Hematopoietic multipotent progenitor cell treated with erythropoietin and hydrocortisone succinate and interleukin-3 and kit ligand, for 6 days (in vitro differentiated cells): Measurements from ENCODE around the gene ZNF385C.

ENCODE experiments used
- DNase-seq: peaks from one replicate; pipeline ENCODE4 v3.0.0-alpha.2; 2015

The ZNF385C gene

DNA sequence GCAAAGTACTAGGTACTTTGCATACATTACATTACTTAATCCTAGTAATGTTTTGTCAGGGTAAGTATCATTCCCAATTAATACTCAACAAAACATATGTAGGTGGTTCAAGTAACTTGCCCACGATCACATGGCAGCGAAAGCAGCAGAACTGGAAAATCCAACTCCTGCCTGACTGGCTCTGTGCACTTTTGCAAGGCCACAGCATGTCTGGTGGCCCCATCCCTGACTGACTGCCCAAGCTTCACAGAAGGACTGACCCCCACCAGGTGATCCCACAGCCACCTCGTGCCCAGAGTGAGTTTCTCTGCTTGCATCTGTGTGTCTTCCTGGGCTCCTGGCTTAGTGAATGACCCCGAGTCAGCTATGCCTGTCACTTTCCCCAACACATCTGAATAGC is 120.3 kb downstream of the ZNF385C start:
- DNase-seq = no peak

DNA sequence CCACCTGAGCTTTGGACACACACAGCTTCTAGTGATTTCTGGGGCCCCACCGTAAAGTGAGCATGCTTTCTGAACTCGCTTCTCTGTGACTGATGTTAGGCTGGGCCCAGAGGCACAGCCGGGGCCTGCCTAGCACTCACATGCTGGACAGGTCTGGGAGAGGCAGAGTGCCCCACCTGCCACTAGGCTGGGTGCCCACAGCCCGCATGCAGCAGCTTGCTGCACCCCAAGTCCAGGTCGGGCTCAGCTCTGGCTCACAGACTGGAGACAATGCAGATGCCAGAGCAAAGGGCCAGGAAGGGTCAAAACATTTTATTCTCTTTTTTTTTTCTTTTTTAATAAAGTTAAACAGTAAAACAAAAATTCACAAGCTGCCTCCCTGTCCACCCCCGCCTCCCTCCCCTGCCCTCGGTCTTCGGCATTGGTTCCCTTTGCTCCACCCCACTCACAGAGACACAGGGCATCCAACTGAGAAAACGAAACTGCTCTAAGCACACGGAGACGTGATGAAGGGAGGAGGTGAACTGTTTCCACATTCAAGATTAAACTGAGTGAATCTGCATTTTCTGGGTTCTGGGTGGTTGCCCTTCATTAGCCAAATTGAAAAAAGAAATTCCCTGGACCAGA is 122.0 kb downstream of the ZNF385C start:
- no peak for DNase-seq
